CD4-positive, alpha-beta memory T cell (primary cell): ENCODE measurements around the gene HOMER2. TPM values are rescaled to one million over a fixed set of nuclear protein-coding genes. Genes with fewer than 3 reads are reported as not detected.

Experiments used
- CTCF ChIA-PET: fragments of 350-600 bp; sonication (Branson Sonifier 250); formaldehyde crosslinking; loops from one replicate; lab custom pipeline; 2021; ENCODE audit warnings: inconsistent platforms; ENCODE audit not compliant: partially characterized antibody; lab: Charles Lee
- POLR2A ChIA-PET: fragments of 350-600 bp; sonication (Branson Sonifier 250); formaldehyde crosslinking; loops from one replicate; lab custom pipeline; 2021; ENCODE audit not compliant: partially characterized antibody; lab: Charles Lee
- DNase-seq, 5 donors: peaks; one replicate each; pipeline versions ENCODE4 v3.0.0 to v3.0.0-alpha.2; 2020 to 2022; ENCODE audit warnings: mixed read lengths in 1 of 5
- H3K27ac ChIP-seq: one replicate; pipeline ENCODE4 v1.7.0; 2013; ENCODE audit warnings: low read depth, low read length
- H3K27me3 ChIP-seq: 2 replicates; pipeline ENCODE4 v1.7.0; 2013; ENCODE audit warnings: mild to moderate bottlenecking, low read length, moderate library complexity; ENCODE audit not compliant: insufficient read depth
- H3K36me3 ChIP-seq: 2 replicates; pipeline ENCODE4 v1.7.0; 2013; ENCODE audit warnings: mild to moderate bottlenecking, low read length, moderate library complexity; ENCODE audit not compliant: insufficient read depth
- H3K4me1 ChIP-seq: 2 replicates; pipeline ENCODE4 v1.7.0; 2013; ENCODE audit warnings: mild to moderate bottlenecking, low read length, moderate library complexity; ENCODE audit not compliant: insufficient read depth
- H3K4me3 ChIP-seq, 2 donors: one replicate each; pipeline ENCODE4 v1.7.0; 2013; ENCODE audit warnings: low read length in 2 of 2, mild to moderate bottlenecking in 1 of 2
- H3K9me3 ChIP-seq, 2 donors: one replicate each; pipeline ENCODE4 v1.7.0; 2013; ENCODE audit warnings: low read length in 2 of 2, control low read depth in 1 of 2; ENCODE audit not compliant: control insufficient read depth in 1 of 2
- H3K27ac Mint-ChIP-seq, 7 donors: one replicate each; pipeline ENCODE4 v1.8.0; 2020 to 2021; ENCODE audit warnings: mixed read lengths in 7 of 7, mild to moderate bottlenecking in 6 of 7, inconsistent platforms in 3 of 7, moderate library complexity in 3 of 7
- H3K27me3 Mint-ChIP-seq, 2 donors: one replicate each; pipeline ENCODE4 v1.8.0; 2020 to 2021; ENCODE audit warnings: mixed read lengths in 2 of 2
- H3K36me3 Mint-ChIP-seq, 2 donors: one replicate each; pipeline ENCODE4 v1.8.0; 2020 to 2021; ENCODE audit warnings: mixed read lengths in 2 of 2, inconsistent platforms in 1 of 2, mild to moderate bottlenecking in 1 of 2
- H3K4me1 Mint-ChIP-seq, 4 donors: one replicate each; pipeline ENCODE4 v1.8.0; 2020 to 2021; ENCODE audit warnings: mixed read lengths in 4 of 4, mild to moderate bottlenecking in 1 of 4
- H3K4me3 Mint-ChIP-seq, 8 donors: one replicate each; pipeline ENCODE4 v1.8.0; 2020 to 2021; ENCODE audit warnings: mixed read lengths in 8 of 8, mild to moderate bottlenecking in 7 of 8, moderate library complexity in 6 of 8, inconsistent platforms in 3 of 8
- H3K9me3 Mint-ChIP-seq, 8 donors: one replicate each; pipeline ENCODE4 v1.8.0; 2020 to 2021; ENCODE audit warnings: mixed read lengths in 8 of 8, mild to moderate bottlenecking in 5 of 8, inconsistent platforms in 3 of 8, moderate library complexity in 1 of 8
- intact Hi-C: fragments of 100-400 bp; cut with micrococcal nuclease; formaldehyde crosslinking; loops from one replicate; pipeline ENCODE4 v1.15.1; 2023
- polyA plus RNA-seq, 2 donors: library from polyadenylated mRNA; unstranded; fragments of 300-500 nt; fragmentation: Illumina TruSeq; gene quantifications; one replicate each; pipeline ENCODE4 v1.2.3, GENCODE V29; 2021
- total RNA-seq, 2 experiments: library from RNA; stranded (reverse); gene quantifications; one replicate each; pipeline ENCODE4 v1.2.3, GENCODE V29; 2021

HOMER2 gene
- total and polyA plus RNA-seq, 4 experiments from 2014 or later, result 1.5 to 6.5 (median 6.1) TPM; not detected in 1

DNA sequence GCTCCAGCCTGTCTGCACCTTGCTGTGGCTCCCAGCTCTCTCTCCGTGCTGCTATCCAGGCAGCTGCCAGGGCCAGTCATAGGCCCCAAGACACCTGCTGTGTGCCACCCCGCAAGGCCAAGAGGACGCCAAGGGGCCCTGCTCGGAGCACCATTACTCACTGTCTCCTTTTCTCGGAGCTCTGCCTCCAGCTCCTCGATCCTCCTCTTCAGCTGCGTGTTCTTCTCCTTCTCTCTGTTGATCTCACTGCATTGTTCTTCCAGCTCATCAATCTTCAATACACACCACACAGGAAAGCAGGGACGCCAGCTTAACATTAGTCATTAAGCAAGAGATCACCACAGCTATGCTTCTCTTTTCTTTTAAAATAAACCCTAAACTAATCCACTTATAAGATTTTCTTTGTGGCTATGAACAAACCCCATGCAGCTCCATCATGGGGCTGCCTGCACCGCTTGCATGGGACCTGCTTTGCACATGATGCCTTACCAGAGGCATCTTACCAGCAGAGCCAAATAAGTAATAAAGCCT, 100.5 kb downstream of the HOMER2 start:
- H3K27me3 ChIP-seq, result no peaks in the 10 kb centered on the region
- DNase-seq, result no peak
- no peaks in the 10 kb centered on the region for H3K9me3 ChIP-seq
- POLR2A ChIA-PET, result no interaction called here
- no peaks in the 10 kb centered on the region for H3K36me3 ChIP-seq
- H3K36me3 Mint-ChIP-seq, result no peaks in the 10 kb centered on the region
- peaks cover 0 to 15% (median 6%) of the 10 kb centered on the region in 4 donors for H3K4me1 Mint-ChIP-seq
- H3K4me3 ChIP-seq, result no peak overlapping the region
- no peaks in the 10 kb centered on the region for H3K27me3 Mint-ChIP-seq
- no peak overlapping the region for H3K27ac ChIP-seq
- no peak overlapping the region for H3K4me3 Mint-ChIP-seq
- no peaks in the 10 kb centered on the region for H3K9me3 Mint-ChIP-seq
- no peaks in the 10 kb centered on the region for H3K4me1 ChIP-seq
- peak overlapping the region in 1 of 7 donors; percentile 5 for H3K27ac Mint-ChIP-seq
- CTCF ChIA-PET, result no interaction called here
- intact Hi-C loops, result no loop called here

DNA sequence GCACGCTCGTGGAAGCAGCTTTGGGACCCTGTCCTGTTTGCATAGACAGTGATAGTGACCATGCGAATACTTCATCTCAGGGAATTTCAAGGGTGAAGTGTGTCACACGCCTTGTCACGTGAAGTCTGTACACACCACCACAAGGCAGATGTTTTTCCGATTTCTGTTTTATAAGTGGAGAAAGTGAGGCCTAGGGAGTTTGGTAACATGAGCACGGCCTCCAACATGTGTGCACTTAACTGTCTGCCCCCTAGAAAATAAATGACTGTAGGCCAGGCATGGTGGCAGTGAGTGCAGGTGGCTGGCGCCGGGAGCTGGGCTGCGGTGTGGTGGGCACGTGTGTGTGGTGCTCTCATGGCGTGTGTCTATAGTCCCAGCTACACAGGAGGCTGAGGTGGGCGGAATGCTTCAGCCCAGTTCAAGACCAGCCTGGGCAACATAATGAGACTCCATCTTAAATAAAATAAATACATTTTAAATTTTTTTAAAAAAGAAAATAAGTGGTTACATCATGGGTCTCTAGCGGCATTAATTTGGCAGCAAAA, 101.1 kb downstream of the HOMER2 start:
- Mint-ChIP-seq H3K4me1 (peaks cover 0 to 15% (median 6%) of the 10 kb centered on the region in 4 donors), H3K27ac (no peak overlapping the region), H3K9me3 (no peaks in the 10 kb centered on the region), H3K27me3 (no peaks in the 10 kb centered on the region), H3K36me3 (no peaks in the 10 kb centered on the region), H3K4me3 (no peak overlapping the region)
- ChIA-PET CTCF (interaction anchor here (1.1 kb wide), 1 partner anchor 148 kb away, joined by 5 read pairs; no protein-coding TSS in a partner anchor), POLR2A (no interaction called here)
- no peak overlapping the region for H3K27ac ChIP-seq
- H3K4me3 ChIP-seq, result no peak overlapping the region
- H3K9me3 ChIP-seq, result no peaks in the 10 kb centered on the region
- no peaks in the 10 kb centered on the region for H3K27me3 ChIP-seq
- H3K36me3 ChIP-seq, result no peaks in the 10 kb centered on the region
- H3K4me1 ChIP-seq, result no peaks in the 10 kb centered on the region
- no peak for DNase-seq
- intact Hi-C loops, result no loop called here

- Mint-ChIP-seq H3K36me3 (no peaks in the 10 kb centered on the region), H3K27me3 (no peaks in the 10 kb centered on the region), H3K4me1 (peaks cover 0 to 15% (median 4%) of the 10 kb centered on the region in 4 donors), H3K27ac (no peak overlapping the region), H3K9me3 (no peaks in the 10 kb centered on the region), H3K4me3 (no peak overlapping the region)
- H3K4me3 ChIP-seq, result no peak overlapping the region
- H3K36me3 ChIP-seq, result no peaks in the 10 kb centered on the region
- DNase-seq, result no peak
- POLR2A ChIA-PET, result no interaction called here
- H3K4me1 ChIP-seq, result no peaks in the 10 kb centered on the region
- no peaks in the 10 kb centered on the region for H3K27me3 ChIP-seq
- CTCF ChIA-PET, result interaction anchor here (1.1 kb wide), 1 partner anchor 149 kb away, joined by 5 read pairs; no protein-coding TSS in a partner anchor
- no peak overlapping the region for H3K27ac ChIP-seq
- no peaks in the 10 kb centered on the region for H3K9me3 ChIP-seq
- intact Hi-C loops, result no loop called here
These were observed 101.8 kb downstream of the HOMER2 start for GRCh38 chr15:82850731-82851130.

DNA sequence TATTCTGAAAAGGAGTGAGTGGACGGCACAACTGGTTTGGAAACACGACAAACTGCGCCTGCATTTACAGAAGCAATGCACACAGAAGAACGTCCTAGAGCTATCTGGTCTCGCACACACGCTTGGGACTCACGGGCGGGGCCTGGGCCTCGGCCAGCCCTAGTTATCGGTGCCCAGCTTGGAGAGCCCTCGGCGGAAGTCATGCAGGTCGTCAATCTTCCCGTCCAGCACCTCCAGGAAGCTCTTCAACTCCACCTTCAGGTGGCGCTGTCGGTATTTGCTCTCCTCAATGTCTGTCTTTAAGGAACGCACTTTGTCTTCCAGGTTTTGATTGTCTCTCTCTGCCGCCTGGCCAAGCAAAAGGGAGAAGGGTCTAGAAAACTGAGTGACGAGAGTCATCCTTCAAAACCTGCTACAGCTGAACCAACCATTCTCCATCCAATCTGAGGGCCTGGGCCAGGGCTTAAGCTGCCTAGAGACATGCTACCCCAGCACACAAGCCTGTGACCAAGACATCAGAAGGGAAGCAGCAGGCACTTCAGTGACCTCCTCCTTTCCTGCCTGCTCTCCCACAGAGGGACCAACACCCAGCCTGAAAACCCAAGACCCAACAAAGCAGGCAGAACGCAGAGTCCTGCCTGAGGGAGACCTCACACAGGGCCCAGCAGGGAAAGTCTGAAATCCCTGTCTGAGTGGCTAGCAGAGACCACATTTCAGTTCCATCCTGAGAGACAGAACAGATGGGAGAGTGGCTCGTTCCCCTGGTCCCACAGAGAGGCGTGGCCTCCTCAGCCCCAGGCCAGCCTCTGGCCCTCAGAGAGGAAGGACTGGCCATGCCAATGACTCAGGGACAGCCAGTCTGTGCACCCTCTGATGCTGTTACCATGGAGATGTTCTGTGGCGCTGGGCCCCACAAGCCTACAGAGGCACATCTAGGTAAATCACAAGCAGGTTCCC, 102.7 kb downstream of the HOMER2 start:
- Mint-ChIP-seq H3K9me3 (no peaks in the 10 kb centered on the region), H3K36me3 (no peaks in the 10 kb centered on the region), H3K27ac (peak overlapping the region in 1 of 7 donors; percentile 46), H3K4me3 (no peak overlapping the region), H3K27me3 (no peaks in the 10 kb centered on the region), H3K4me1 (peaks cover 0 to 15% (median 6%) of the 10 kb centered on the region in 4 donors)
- CTCF ChIA-PET, result interaction anchor here (1.1 kb wide), 2 partner anchors 150 kb away, joined by 5 to 6 read pairs; no protein-coding TSS in a partner anchor
- Histone ChIP-seq H3K27ac (no peak overlapping the region), H3K36me3 (no peaks in the 10 kb centered on the region), H3K4me1 (no peaks in the 10 kb centered on the region), H3K27me3 (no peaks in the 10 kb centered on the region), H3K9me3 (no peaks in the 10 kb centered on the region), H3K4me3 (no peak overlapping the region)
- POLR2A ChIA-PET, result no interaction called here
- intact Hi-C loops, result no loop called here
- DNase-seq, result peak in 4 of 5 donors; percentile 24 to 36 (median 26)

DNA sequence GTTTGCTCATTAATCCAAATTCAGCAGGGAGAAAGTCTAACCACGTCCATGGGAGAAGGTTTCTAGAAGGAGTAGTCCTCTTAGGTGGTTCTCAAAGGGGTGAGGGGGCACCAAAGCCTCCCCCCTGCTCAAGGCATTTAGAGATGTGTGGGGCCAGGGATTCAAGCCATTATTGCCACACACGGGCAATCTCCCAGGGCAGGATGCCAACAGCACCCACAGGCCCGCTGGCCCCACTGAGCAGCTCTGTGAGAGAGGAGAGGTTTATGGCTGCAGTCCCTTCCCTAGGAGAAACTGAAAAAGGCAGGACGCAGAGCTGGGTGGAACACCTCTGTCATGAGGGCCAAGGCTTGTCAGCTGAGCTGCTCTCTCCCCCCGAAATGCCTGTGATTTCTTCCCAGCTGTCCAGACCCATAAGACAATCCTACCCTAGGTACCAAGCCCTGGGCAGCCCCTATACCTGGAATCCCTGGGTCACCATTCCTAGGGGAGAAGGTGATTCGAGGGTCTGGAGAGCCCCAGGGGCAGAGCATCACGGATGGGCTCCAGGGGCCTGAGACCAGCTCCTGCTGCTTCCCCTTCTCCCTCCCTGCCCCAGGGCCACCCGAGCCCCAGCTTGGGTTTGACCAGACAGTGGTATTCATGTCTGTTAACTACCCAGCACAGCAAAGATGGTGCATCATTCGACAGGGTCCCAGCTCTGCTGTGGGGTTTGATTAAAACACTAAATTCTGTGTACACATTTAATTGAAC, 104.1 kb downstream of the HOMER2 start:
- peaks cover 0 to 1% of the 10 kb centered on the region in 2 donors for H3K36me3 Mint-ChIP-seq
- H3K4me1 Mint-ChIP-seq, result peaks cover 3 to 13% (median 9%) of the 10 kb centered on the region in 4 donors
- H3K9me3 Mint-ChIP-seq, result peaks cover 0 to 6% (median 0%) of the 10 kb centered on the region in 8 donors
- ChIA-PET CTCF (interaction anchor here (0.8 to 0.9 kb wide), 2 partner anchors 10 to 148 kb away, joined by 3 read pairs; no protein-coding TSS in a partner anchor), POLR2A (interaction anchor here (0.6 kb wide), 1 partner anchor 10 kb away, joined by 4 read pairs; no protein-coding TSS in a partner anchor)
- Histone ChIP-seq H3K27me3 (no peaks in the 10 kb centered on the region), H3K4me3 (no peak overlapping the region), H3K27ac (no peak overlapping the region), H3K9me3 (no peaks in the 10 kb centered on the region), H3K4me1 (no peaks in the 10 kb centered on the region), H3K36me3 (no peaks in the 10 kb centered on the region)
- H3K27me3 Mint-ChIP-seq, result no peaks in the 10 kb centered on the region
- intact Hi-C loops, result no loop called here
- H3K27ac Mint-ChIP-seq, result no peak overlapping the region
- H3K4me3 Mint-ChIP-seq, result no peak overlapping the region
- no peak for DNase-seq

DNA sequence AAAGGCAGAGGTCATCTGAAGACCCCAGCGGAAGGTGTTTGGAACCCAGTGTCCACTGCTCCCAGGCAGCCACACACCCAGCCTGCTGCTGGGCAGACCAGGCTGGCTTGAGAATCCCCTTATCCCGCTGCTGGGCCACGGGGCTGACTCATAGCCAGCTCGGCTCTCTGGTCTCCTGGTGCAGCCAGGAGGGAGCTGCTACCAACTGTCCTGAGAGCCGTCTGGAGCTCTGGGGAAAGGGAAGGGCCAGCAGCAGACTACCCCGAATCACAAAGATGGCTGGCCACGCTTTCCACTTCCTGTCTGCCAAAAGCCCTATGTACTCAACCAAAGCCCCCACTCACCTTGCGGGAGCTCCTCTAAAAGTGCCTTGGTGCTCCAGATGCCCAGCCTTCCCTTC, 104.8 kb downstream of the HOMER2 start:
- Mint-ChIP-seq H3K4me1 (peaks cover 3 to 9% (median 8%) of the 10 kb centered on the region in 4 donors), H3K9me3 (peaks cover 0 to 6% (median 0%) of the 10 kb centered on the region in 8 donors), H3K27ac (peak overlapping the region in 1 of 7 donors; percentile 31), H3K36me3 (peaks cover 0 to 1% of the 10 kb centered on the region in 2 donors), H3K4me3 (no peak overlapping the region), H3K27me3 (no peaks in the 10 kb centered on the region)
- Histone ChIP-seq H3K4me1 (no peaks in the 10 kb centered on the region), H3K36me3 (no peaks in the 10 kb centered on the region), H3K27me3 (no peaks in the 10 kb centered on the region), H3K9me3 (no peaks in the 10 kb centered on the region), H3K4me3 (no peak overlapping the region), H3K27ac (no peak overlapping the region)
- intact Hi-C loops, result no loop called here
- POLR2A ChIA-PET, result no interaction called here
- CTCF ChIA-PET, result no interaction called here
- DNase-seq, result no peak
